Stomach (tissue), 9 donors: ENCODE measurements around the gene F2R. TPM values are rescaled to one million over a fixed set of nuclear protein-coding genes. Genes with fewer than 3 reads are reported as not detected.
"Not testable (repeated sequence)": the region's sequence is repeated elsewhere in the genome, so short reads cannot be mapped to it uniquely, and the experiment has no call there.

ENCODE experiments used
- DNase-seq, 2 donors: peaks; one replicate each; pipeline versions ENCODE4 v3.0.0 to v3.0.0-alpha.2; 2013 to 2019
- H3K27ac ChIP-seq, 5 donors: fragments of 200-600 bp in 4 of 5; sonication (generic) in 4 of 5; one replicate each; pipeline ENCODE4 v1.5.1; 2013 to 2019; ENCODE audit warnings: mild to moderate bottlenecking in 1 of 5, moderate library complexity in 1 of 5
- H3K27me3 ChIP-seq, 3 donors: fragments of 200-600 bp; sonication (generic); one replicate each; pipeline ENCODE4 v1.5.1; 2017 to 2019; ENCODE audit warnings: mixed run types in 1 of 3
- H3K36me3 ChIP-seq, 4 donors: fragments of 200-600 bp; sonication (generic); 1 replicate in 3 of 4; 2 replicates in 1 of 4; pipeline ENCODE4 v1.5.1; 2016 to 2019
- H3K4me1 ChIP-seq, 4 donors: fragments of 200-600 bp; sonication (generic); one replicate each; pipeline ENCODE4 v1.5.1; 2016 to 2019
- H3K4me3 ChIP-seq, 4 donors: fragments of 200-600 bp; sonication (generic) in 3 of 4; one replicate each; pipeline ENCODE4 v1.5.1; 2016 to 2019; ENCODE audit warnings: mild to moderate bottlenecking in 1 of 4
- H3K9me3 ChIP-seq, 4 donors: fragments of 200-600 bp; sonication (generic); one replicate each; pipeline ENCODE4 v1.5.1; 2016 to 2019
- EP300 ChIP-seq: sonication (generic); formaldehyde crosslinking; IDR thresholded peaks from one replicate; pipeline ENCODE4 v1.6.1; 2017; ENCODE audit warnings: antibody characterized with exemption
- POLR2A ChIP-seq, 4 donors: fragments of 450-650 bp; IDR thresholded peaks; one replicate each; pipeline ENCODE4 v1.6.1; 2016; ENCODE audit warnings: antibody characterized with exemption in 4 of 4, control low read depth in 2 of 4, mild to moderate bottlenecking in 1 of 4, moderate library complexity in 1 of 4
- POLR2AphosphoS5 ChIP-seq, 3 donors: sonication (generic); formaldehyde crosslinking; IDR thresholded peaks; one replicate each; pipeline ENCODE4 v1.6.1; 2016; ENCODE audit warnings: antibody characterized with exemption in 3 of 3
- WGBS, 5 donors: extraction: QIAGEN DNeasy Blood & Tissue Kit in 3 of 5; methylation state at CpG; one replicate each; pipeline versions ENCODE4 v1.1.5 to v1.1.7; 2013 to 2018; 5-methylcytosine and 5-hydroxymethylcytosine counted together
- intact Hi-C: fragments of 100-400 bp; cut with DNase I; formaldehyde crosslinking; loops from one replicate; pipeline ENCODE4 v1.15.1; 2023; ENCODE audit warnings: low total_unique reads
- polyA plus RNA-seq, 3 donors: library from polyadenylated mRNA; stranded (reverse); fragments of 200-250 nt; gene quantifications; one replicate each; pipeline ENCODE4 v1.2.3, GENCODE V29; 2013
- total RNA-seq, 5 donors: library from RNA; depleted of rRNA; stranded (reverse); fragments of >200 nt; gene quantifications; one replicate each; pipeline versions ENCODE4 v1.1.0 to v1.2.3, GENCODE V29; 2014 to 2016
- TF ChIP-seq, protein P1 (sequence below), 7 experiments: fragments of 450-650 bp in 4 of 7; fragments of 200-600 bp in 3 of 7; sonication (generic) in 3 of 7; IDR thresholded peaks; one replicate each; pipeline ENCODE4 v1.5.1; 2016 to 2019; ENCODE audit warnings: antibody characterized with exemption in 7 of 7, control low read depth in 2 of 7, mild to moderate bottlenecking in 1 of 7
- donor health status: healthy with polysubstance abuse.
- donor health status: Bipolar disorder and iron deficiency.
- donor health status: healthy.

Gene F2R
- total and polyA plus RNA-seq, 8 donors: 1.4 to 16.2 (median 5.8) TPM; not detected in 1

GRCh38 chr5:76735762-76736545 lies 20.0 kb downstream of the F2R start:
- no peaks in the 10 kb centered on the region for H3K27me3 ChIP-seq
- H3K9me3 ChIP-seq: peaks cover 0 to under 1% (median 0%) of the 10 kb centered on the region in 4 donors
- TF ChIP-seq, protein P1, sequence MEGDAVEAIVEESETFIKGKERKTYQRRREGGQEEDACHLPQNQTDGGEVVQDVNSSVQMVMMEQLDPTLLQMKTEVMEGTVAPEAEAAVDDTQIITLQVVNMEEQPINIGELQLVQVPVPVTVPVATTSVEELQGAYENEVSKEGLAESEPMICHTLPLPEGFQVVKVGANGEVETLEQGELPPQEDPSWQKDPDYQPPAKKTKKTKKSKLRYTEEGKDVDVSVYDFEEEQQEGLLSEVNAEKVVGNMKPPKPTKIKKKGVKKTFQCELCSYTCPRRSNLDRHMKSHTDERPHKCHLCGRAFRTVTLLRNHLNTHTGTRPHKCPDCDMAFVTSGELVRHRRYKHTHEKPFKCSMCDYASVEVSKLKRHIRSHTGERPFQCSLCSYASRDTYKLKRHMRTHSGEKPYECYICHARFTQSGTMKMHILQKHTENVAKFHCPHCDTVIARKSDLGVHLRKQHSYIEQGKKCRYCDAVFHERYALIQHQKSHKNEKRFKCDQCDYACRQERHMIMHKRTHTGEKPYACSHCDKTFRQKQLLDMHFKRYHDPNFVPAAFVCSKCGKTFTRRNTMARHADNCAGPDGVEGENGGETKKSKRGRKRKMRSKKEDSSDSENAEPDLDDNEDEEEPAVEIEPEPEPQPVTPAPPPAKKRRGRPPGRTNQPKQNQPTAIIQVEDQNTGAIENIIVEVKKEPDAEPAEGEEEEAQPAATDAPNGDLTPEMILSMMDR (IDR thresholded peaks at IDR 0.05): no peak
- TF ChIP-seq EP300: no peak
- TF ChIP-seq POLR2A (IDR thresholded peaks at IDR 0.05): no peak
- TF ChIP-seq POLR2AphosphoS5 (IDR thresholded peaks at IDR 0.05): no peak
- peak overlapping the region in 1 of 5 donors; percentile 25 for H3K27ac ChIP-seq
- 61 to 73% (median 68%) methylated on average over 4 of the region's 4 CpGs for WGBS, 5 donors
- DNase-seq: no peak
- H3K36me3 ChIP-seq: peaks cover 0 to 9% (median 6%) of the 10 kb centered on the region in 4 donors
- no peak overlapping the region for H3K4me3 ChIP-seq
- H3K4me1 ChIP-seq: peaks cover 0 to 6% (median 0%) of the 10 kb centered on the region in 4 donors
- intact Hi-C loops: no loop called here

DNA sequence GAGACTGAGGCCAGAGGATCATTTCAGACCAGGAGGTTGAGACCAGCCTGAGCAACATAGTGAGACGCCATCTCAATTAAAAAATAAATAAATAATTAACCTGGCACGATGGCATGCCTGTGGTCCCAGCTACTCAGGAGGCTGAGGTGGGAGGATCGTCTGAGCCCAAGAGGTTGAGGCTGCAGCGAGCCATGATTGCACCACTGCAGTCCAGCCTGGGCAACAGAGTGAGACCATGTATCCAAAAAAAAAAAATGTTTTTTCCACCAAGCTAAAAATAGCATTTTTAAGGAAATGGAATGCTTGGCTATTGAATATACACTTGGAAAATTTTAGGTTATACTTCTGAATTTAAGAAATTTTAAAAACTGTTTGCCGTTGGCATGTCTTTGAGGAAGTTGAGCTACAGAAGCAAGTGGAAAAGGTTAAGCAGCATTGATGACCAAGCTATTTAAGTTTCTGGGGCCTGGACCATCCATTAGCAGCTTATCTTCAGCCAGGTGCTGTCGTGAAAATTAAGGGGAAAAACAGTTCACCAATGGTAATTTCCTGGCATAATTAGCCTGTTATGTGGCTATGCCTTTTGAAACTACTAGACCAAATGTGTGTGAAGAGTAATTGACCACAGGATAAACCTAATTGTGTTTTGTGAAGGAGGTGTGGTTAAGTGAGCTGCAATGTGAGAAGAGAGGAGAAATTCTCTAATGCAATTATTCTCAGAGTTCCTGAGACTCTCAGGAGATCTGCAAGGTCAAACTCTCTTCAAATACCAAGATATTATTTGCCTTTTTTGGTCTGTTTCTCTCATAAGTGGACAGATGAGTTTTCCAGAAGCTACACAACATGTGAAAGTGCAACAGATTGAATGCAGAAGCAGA lies 21.0 kb downstream of the F2R start:
- intact Hi-C loops: no loop called here
- no peak for TF ChIP-seq EP300
- no peak for TF ChIP-seq POLR2A (IDR thresholded peaks at IDR 0.05)
- TF ChIP-seq POLR2AphosphoS5 (IDR thresholded peaks at IDR 0.05): no peak
- TF ChIP-seq, protein P1 (IDR thresholded peaks at IDR 0.05): no peak

GRCh38 chr5:76737846-76738245 lies 21.9 kb downstream of the F2R start:
- Histone ChIP-seq H3K27ac (peak overlapping the region in 4 of 5 donors; percentile 36 to 74 (median 50)), H3K4me3 (no peak overlapping the region), H3K27me3 (no peaks in the 10 kb centered on the region), H3K4me1 (peaks cover 0 to 6% (median 0%) of the 10 kb centered on the region in 4 donors), H3K9me3 (no peaks in the 10 kb centered on the region), H3K36me3 (peaks cover 0 to 4% (median 3%) of the 10 kb centered on the region in 4 donors)
- intact Hi-C loops: no loop called here
- DNase-seq: no peak
- no peak for TF ChIP-seq POLR2AphosphoS5 (IDR thresholded peaks at IDR 0.05)
- no peak for TF ChIP-seq EP300
- TF ChIP-seq, protein P1 (IDR thresholded peaks at IDR 0.05): no peak
- no peak for TF ChIP-seq POLR2A (IDR thresholded peaks at IDR 0.05)
- WGBS, 5 donors: 85 to 92% (median 87%) methylated on average over 5 of the region's 5 CpGs

More for the DNA sequence above, 21.0 kb downstream of the F2R start:
- H3K27me3 ChIP-seq: no peaks in the 10 kb centered on the region
- H3K27ac ChIP-seq: peak overlapping the region in 2 of 5 donors; percentile 15 to 74
- H3K4me1 ChIP-seq: peaks cover 0 to 6% (median 0%) of the 10 kb centered on the region in 4 donors
- H3K9me3 ChIP-seq: no peaks in the 10 kb centered on the region
- WGBS, 5 donors: 80 to 88% (median 82%) methylated on average over 6 of the region's 6 CpGs
- no peak overlapping the region for H3K4me3 ChIP-seq
- H3K36me3 ChIP-seq: peaks cover 0 to 9% (median 6%) of the 10 kb centered on the region in 4 donors
- DNase-seq: no peak

GRCh38 chr5:76741506-76741905 lies 25.6 kb downstream of the F2R start:
- H3K27ac ChIP-seq, DNase-seq, H3K9me3 ChIP-seq, H3K4me3 ChIP-seq, H3K27me3 ChIP-seq, H3K4me1 ChIP-seq, H3K36me3 ChIP-seq, intact Hi-C loops: not testable (repeated sequence)
- WGBS, 5 donors: 91 to 98% (median 95%) methylated on average over 4 of the region's 4 CpGs
